Brain pericyte (primary cell): ENCODE results near the gene NRXN2.

Experiments
- DNase-seq: peaks from one replicate; pipeline ENCODE4 v3.0.0-alpha.2; 2012; ENCODE audit warnings: low read depth, low spot score

NRXN2 gene

GRCh38 chr11:64650923-64651523 lies 72.0 kb downstream of the NRXN2 start:
- DNase-seq = no peak

- no peak for DNase-seq
Observed at GRCh38 chr11:64649291-64649697, 73.7 kb downstream of the NRXN2 start.

- DNase-seq = no peak
Observed at GRCh38 chr11:64648551-64648950, 74.4 kb downstream of the NRXN2 start.

GRCh38 chr11:64647019-64647779 lies 75.8 kb downstream of the NRXN2 start:
- DNase-seq = no peak

- no peak for DNase-seq
Observed at GRCh38 chr11:64644647-64645275, 78.2 kb downstream of the NRXN2 start.

GRCh38 chr11:64643920-64644646 lies 78.9 kb downstream of the NRXN2 start:
- no peak for DNase-seq

GRCh38 chr11:64643256-64643881 lies 79.6 kb downstream of the NRXN2 start:
- DNase-seq = no peak

GRCh38 chr11:64642871-64643255 lies 80.1 kb downstream of the NRXN2 start:
- no peak for DNase-seq

- DNase-seq = no peak
Observed at GRCh38 chr11:64642418-64642735, 80.6 kb downstream of the NRXN2 start.

GRCh38 chr11:64641596-64642417 lies 81.2 kb downstream of the NRXN2 start:
- no peak for DNase-seq

- DNase-seq = no peak
Observed at GRCh38 chr11:64639885-64640284, 83.1 kb downstream of the NRXN2 start.

- DNase-seq = no peak
Observed at GRCh38 chr11:64638829-64639228, 84.2 kb downstream of the NRXN2 start.

- no peak for DNase-seq
Observed at GRCh38 chr11:64638018-64638665, 84.9 kb downstream of the NRXN2 start.

- no peak for DNase-seq
Observed at GRCh38 chr11:64637334-64638017, 85.5 kb downstream of the NRXN2 start.

- no peak for DNase-seq
Observed at GRCh38 chr11:64633555-64634159, 89.3 kb downstream of the NRXN2 start.

- no peak for DNase-seq
Observed at GRCh38 chr11:64632654-64633053, 90.3 kb downstream of the NRXN2 start.

- no peak for DNase-seq
Observed at GRCh38 chr11:64632237-64632636, 90.8 kb downstream of the NRXN2 start.

- DNase-seq = no peak
Observed at GRCh38 chr11:64631675-64632074, 91.3 kb downstream of the NRXN2 start.

GRCh38 chr11:64629796-64630562 lies 93.0 kb downstream of the NRXN2 start:
- no peak for DNase-seq
